ENCODE results near the gene SLC10A6. TPM values are rescaled to one million over a fixed set of nuclear protein-coding genes. Genes with fewer than 3 reads are reported as not detected.

Gene SLC10A6
- total and polyA plus RNA-seq, 8 donors, result 0.48 to 7.6 (median 1.5) TPM; not detected in 5

DNA sequence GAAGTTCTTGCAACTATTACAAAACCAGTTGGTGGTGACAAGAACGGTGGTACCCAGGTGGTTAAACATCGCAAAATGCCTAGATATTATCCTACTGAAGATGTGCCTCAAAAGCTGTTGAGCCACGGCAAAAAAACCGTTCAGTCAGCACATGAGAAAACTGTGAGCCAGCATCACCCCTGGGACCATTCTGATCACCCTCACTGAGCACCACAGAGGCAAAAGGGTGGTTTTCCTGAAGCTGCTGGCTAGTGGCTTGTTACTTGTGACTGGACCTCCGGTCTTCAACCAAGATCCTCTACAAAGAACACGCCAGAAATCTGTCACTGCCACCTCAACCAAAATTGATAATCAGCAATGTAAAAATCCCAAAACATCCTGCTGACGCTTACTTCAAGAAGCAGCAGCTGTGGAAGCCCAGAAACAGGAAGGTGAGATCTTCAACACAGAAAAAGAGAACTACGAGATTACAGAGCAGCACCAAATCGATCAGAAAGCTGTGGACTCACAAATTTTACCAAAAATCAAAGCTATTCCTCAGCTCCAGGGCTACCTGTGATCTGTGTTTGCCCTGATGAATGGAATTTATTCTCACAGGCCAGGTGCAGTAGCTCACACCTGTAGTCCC is 21.4 kb upstream of the SLC10A6 start:
- TF ChIP-seq EP300 (IDR thresholded peaks at IDR 0.05) (no peak), POLR2A (IDR thresholded peaks at IDR 0.05) (no peak)
- TF ChIP-seq, protein P1, sequence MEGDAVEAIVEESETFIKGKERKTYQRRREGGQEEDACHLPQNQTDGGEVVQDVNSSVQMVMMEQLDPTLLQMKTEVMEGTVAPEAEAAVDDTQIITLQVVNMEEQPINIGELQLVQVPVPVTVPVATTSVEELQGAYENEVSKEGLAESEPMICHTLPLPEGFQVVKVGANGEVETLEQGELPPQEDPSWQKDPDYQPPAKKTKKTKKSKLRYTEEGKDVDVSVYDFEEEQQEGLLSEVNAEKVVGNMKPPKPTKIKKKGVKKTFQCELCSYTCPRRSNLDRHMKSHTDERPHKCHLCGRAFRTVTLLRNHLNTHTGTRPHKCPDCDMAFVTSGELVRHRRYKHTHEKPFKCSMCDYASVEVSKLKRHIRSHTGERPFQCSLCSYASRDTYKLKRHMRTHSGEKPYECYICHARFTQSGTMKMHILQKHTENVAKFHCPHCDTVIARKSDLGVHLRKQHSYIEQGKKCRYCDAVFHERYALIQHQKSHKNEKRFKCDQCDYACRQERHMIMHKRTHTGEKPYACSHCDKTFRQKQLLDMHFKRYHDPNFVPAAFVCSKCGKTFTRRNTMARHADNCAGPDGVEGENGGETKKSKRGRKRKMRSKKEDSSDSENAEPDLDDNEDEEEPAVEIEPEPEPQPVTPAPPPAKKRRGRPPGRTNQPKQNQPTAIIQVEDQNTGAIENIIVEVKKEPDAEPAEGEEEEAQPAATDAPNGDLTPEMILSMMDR (IDR thresholded peaks at IDR 0.05), result no peak
- WGBS, 5 donors, result 72 to 82% (median 80%) methylated on average over 9 of the region's 9 CpGs
- no peaks in the 10 kb centered on the region for H3K36me3 ChIP-seq
- H3K4me1 ChIP-seq, result no peaks in the 10 kb centered on the region
- intact Hi-C loops (cut with DNase I; ENCODE audit: low total_unique reads), result no loop called here
- no peaks in the 10 kb centered on the region for H3K27me3 ChIP-seq
- DNase-seq, result no peak
- H3K4me3 ChIP-seq, result no peak overlapping the region
- H3K27ac ChIP-seq, result no peak overlapping the region
- H3K9me3 ChIP-seq, result no peaks in the 10 kb centered on the region

DNA sequence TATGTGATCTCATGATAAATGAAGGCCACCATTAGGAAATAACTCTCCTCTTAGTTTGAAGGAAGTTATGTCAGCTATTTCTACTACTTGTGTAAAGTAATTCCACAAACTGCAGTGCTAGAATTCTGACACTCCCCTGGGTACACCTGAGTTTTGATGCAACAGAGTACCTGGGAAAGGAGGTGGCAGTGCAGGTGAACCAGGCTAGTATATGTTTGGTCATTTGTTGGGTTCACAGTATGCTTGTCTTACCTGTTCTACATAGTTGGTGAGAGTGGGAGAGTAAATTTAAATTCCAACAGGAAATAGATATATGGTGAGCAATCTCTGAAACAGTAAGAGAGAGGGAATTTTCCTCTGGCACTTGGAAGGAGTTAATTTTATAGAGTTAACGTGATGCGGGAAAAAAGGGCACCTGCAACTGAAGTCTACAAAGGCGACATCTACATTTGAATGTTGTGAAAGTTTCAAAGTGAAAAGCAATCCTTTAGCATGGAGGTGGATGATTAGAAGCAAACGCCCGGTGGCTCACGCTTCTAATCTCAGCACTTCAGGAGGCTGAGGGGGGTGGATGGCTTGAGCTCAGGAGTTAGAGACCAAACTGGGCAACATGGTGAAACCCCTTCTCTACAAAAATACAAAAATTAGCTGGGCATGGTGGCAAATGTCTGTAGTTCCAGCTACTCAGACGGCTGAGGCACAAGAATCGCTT is 8.3 kb upstream of the SLC10A6 start:
- no peak overlapping the region for H3K27ac ChIP-seq
- WGBS, 5 donors, result 79 to 89% (median 86%) methylated on average over 8 of the region's 8 CpGs
- H3K4me3 ChIP-seq, result no peak overlapping the region
- TF ChIP-seq POLR2A (IDR thresholded peaks at IDR 0.05) (no peak), POLR2AphosphoS5 (IDR thresholded peaks at IDR 0.05) (no peak), EP300 (IDR thresholded peaks at IDR 0.05) (no peak)
- TF ChIP-seq, protein P1 (IDR thresholded peaks at IDR 0.05), result no peak
- no peaks in the 10 kb centered on the region for H3K27me3 ChIP-seq
- intact Hi-C loops (cut with DNase I; ENCODE audit: low total_unique reads), result no loop called here
- peak in 1 of 2 donors; percentile 23 for DNase-seq
- no peaks in the 10 kb centered on the region for H3K36me3 ChIP-seq
- H3K9me3 ChIP-seq, result no peaks in the 10 kb centered on the region
- no peaks in the 10 kb centered on the region for H3K4me1 ChIP-seq

DNA sequence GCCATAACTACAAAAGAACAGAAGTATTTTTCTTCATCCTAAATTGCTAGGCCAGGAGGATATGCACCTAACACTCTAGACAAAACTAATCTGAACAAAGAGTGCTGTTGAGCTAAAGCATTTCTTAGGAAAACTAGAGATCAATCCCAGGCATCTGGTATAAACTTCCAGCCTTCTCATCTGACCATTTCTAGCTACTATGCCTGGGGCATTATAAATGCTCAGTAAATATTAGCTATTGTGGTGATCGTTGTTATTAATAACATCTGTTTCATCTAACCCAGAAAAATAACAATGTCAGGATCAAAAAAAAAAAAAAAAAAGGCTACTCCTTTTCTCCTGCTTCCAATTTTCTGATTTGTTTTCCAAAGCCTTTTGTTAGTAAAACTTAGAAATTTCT is 7.7 kb upstream of the SLC10A6 start:
- intact Hi-C loops (cut with DNase I; ENCODE audit: low total_unique reads), result no loop called here
- Histone ChIP-seq H3K4me3 (no peak overlapping the region), H3K9me3 (no peaks in the 10 kb centered on the region), H3K27ac (no peak overlapping the region), H3K27me3 (no peaks in the 10 kb centered on the region), H3K36me3 (no peaks in the 10 kb centered on the region), H3K4me1 (no peaks in the 10 kb centered on the region)
- TF ChIP-seq POLR2AphosphoS5 (IDR thresholded peaks at IDR 0.05) (no peak), POLR2A (IDR thresholded peaks at IDR 0.05) (no peak), EP300 (IDR thresholded peaks at IDR 0.05) (no peak)
- TF ChIP-seq, protein P1 (IDR thresholded peaks at IDR 0.05), result no peak
- DNase-seq, result no peak
- 13 to 33% (median 29%) methylated on average over 1 of the region's 1 CpG for WGBS, 5 donors

DNA sequence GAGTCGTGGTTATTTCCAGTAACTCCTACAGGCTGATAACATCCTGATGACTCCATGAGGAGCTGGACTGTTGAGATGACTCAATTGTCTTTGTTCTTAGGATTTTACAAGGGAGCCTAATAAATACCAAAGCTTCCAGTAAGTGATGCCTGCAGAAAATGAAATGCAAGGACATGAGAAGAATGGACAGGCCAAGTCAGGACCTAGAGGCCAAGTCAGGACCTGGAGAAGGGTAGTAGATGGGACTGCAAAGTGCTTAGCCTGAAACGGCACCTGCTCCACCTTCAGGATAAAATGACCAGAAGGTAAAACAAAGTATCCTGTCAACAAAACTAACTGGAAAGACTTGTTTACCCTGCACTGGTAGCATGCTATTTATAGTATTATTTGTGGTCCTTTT is 6.4 kb upstream of the SLC10A6 start:
- no peak for TF ChIP-seq EP300 (IDR thresholded peaks at IDR 0.05)
- WGBS, 5 donors, result 44 to 63% (median 57%) methylated on average over 2 of the region's 2 CpGs
- no peaks in the 10 kb centered on the region for H3K4me1 ChIP-seq
- H3K27ac ChIP-seq, result no peak overlapping the region
- H3K36me3 ChIP-seq, result no peaks in the 10 kb centered on the region
- H3K27me3 ChIP-seq, result no peaks in the 10 kb centered on the region
- DNase-seq, result peak in 1 of 2 donors; percentile 24
- no peaks in the 10 kb centered on the region for H3K9me3 ChIP-seq
- intact Hi-C loops (cut with DNase I; ENCODE audit: low total_unique reads), result no loop called here
- H3K4me3 ChIP-seq, result no peak overlapping the region

DNA sequence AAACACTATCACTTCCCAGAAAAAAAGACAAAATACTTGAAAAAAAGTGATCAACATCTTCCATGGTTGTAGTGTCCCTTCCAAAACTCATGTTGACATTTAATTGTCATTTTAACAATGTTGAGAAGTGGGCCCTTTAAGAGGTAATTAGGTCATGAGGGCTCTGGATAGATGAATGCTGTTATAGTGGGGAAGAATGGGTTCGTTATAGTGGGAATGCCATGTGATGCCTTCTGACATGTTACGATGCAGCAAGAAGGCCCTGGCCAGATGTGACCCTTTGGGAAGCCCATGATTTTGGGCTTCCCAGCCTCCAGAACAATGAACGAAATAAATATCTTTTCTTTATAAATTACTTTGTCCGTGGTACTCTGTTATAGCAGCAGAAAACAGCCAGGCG is 4.0 kb upstream of the SLC10A6 start:
- WGBS, 5 donors, result 72 to 95% (median 89%) methylated on average over 5 of the region's 5 CpGs
- TF ChIP-seq EP300 (IDR thresholded peaks at IDR 0.05) (no peak), POLR2A (IDR thresholded peaks at IDR 0.05) (no peak), POLR2AphosphoS5 (IDR thresholded peaks at IDR 0.05) (no peak)
- TF ChIP-seq, protein P1 (IDR thresholded peaks at IDR 0.05), result no peak
- Histone ChIP-seq H3K27me3 (no peaks in the 10 kb centered on the region), H3K4me3 (no peak overlapping the region), H3K27ac (no peak overlapping the region), H3K36me3 (no peaks in the 10 kb centered on the region), H3K9me3 (no peaks in the 10 kb centered on the region), H3K4me1 (no peaks in the 10 kb centered on the region)
- DNase-seq, result no peak
- intact Hi-C loops (cut with DNase I; ENCODE audit: low total_unique reads), result no loop called here

Measured in stomach (tissue), 9 donors.